Measurements from ENCODE around the gene MED25.

Gene MED25

DNA sequence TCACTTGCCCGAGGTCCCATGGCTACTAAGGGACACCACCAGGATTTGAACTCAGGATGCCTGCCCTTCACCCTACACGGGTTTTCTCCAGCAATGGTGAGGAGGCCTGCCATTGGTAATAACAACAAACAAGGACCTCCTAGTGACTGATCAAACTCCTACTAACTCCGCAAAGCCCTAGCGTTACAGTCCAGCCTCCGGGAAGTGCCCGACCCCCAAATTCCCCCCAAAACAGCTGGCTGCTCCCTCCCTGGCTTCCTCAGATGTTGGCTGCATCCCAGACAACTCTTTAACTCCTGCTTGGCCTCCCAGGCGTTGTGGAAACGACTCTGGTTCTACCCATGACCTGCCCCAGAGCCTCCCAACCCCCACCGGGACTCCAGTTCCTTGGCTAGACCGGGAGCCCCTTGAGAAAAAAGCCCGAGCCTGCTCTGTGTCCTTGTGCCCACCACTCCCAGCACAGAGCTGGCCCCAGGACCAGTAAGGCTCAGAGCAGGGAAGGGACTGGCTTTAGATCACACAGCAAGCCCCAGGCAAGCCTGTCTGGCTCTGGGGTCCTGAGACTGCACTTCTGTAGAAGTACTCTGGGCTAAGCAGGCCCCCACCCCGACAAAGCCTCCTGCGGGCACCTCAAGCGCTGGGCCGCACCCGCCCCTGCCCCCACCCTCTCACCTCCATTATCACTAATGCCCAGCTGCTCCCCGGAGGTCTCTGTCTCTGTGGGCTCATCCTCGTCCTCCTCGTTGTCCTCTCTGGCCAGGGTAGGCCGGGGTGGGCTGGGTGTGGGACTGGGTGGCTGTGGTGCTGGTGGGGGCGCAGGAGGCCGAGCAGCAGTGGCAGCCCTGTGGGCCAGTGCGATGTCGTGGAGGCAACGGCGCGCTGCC, 54.4 kb downstream of the MED25 start:
- no peak for DNase-seq (ENCODE audit: low read depth, low spot score)

DNA sequence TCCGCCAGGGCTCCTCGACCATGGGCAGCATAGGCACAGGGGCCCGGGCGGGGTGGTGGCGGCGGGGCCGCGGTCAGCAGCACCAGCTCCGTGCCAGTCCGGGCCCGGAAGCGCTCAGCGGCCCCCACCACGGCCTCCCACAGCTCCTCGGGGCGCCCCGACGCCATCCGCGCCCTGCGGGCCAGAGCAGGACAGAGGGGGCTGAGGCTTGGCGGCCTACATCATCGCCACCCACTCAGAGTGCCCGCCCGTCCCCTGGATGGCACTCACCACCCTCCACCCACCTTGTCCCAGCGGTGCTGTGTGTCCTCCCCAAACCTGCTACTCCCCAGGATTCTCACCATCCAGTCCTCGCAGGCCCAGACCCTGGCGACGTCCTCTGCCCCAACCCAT, 55.0 kb downstream of the MED25 start:
- DNase-seq (ENCODE audit: low read depth, low spot score), result no peak

DNA sequence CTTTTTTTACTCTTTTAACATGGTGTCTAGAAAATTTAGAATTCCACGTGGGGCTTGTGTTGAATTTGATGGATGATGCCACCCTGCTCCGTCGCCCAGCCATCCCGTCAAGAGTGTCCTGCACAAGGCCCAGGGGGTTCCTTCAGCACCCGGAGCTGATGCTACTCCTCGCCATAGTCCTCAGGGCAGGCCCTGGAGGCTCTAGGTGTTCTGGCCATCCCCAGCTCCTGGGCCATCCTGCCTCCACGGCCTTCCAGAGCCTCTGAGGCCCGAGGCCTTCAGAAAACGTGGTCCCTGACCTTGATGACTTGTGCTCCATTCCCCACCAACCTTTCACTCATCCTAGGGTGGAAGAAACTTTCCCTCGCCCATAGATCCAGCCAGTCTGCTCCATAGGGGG, 55.7 kb downstream of the MED25 start:
- DNase-seq (ENCODE audit: low read depth, low spot score), result no peak

DNA sequence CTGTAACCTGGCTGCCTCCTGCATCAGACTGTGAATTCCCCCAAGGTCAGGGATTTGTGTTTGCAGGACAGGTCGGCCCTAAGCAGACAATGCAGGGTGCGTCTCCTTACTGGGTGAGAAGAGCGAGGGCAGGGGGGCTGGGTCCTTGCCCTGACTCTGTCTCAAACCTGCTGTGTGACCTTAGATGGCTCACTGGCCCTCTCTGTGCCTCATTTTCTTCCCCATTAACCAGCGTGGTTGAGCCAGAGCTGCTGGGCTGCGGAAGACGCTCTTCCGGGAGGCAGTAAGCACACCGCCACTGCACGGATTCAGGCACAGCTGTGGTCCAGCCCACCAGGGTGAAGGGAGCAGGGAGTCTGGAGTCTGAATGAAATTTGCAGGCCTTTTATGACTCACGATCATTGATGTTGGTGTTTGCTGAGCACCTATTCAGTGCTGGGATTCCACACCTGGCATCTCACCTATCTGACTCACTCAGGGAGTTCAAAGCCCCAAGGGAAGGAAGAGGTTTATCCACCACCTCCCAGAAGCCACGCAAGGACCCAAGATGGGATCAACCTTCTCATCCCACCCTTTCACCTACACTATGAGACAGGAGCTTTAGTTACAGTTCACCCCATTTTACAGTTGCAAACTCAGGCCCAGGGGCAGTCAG, 56.5 kb downstream of the MED25 start:
- no peak for DNase-seq (ENCODE audit: low read depth, low spot score)

DNA sequence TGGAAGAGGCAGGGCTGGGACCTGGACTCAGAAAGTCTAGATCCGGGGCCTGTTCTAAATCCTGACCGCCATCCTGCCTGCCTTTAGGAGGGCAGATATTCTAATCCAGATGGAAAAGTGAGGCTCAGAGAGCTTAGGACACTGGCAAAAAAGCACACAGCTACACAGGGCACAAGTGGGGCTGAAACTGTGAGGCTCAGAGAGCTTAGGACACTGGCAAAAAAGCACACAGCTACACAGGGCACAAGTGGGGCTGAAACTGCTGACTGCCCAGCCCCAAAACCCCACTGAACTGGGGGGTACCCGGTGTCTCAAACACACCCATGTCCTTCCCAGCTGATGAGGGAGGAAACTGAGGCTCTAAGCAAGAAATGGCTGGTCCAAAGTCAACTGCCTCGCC, 57.1 kb downstream of the MED25 start:
- no peak for DNase-seq (ENCODE audit: low read depth, low spot score)

DNA sequence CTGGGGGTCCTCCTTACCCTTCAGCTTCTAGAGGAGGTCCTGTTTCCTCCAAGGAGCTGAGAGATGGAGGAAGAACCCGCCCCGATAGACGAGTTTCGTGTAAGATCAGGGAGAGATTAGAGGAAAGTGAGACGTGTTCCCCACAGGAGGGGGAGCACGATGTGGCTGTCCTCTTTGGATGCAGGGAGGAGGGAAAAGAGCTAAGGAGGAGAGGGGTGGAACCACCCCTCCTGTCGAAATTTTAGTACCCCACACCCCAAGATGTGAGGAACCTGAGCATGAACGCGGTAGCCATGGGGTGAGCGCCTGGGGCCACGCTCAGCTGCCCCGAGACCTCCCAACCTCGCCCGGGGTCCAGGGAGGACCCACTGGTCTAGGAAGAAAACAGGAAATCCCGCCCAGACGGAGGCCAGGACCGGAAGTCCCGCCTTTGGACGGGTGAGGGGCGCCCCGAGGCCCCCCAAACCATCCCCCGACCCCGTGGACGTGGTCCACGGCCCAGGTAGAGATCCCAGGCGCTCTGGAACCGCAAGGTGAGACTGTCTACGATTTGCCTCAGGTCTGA, 57.9 kb downstream of the MED25 start:
- peak; percentile 73 for DNase-seq (ENCODE audit: low read depth, low spot score)

DNA sequence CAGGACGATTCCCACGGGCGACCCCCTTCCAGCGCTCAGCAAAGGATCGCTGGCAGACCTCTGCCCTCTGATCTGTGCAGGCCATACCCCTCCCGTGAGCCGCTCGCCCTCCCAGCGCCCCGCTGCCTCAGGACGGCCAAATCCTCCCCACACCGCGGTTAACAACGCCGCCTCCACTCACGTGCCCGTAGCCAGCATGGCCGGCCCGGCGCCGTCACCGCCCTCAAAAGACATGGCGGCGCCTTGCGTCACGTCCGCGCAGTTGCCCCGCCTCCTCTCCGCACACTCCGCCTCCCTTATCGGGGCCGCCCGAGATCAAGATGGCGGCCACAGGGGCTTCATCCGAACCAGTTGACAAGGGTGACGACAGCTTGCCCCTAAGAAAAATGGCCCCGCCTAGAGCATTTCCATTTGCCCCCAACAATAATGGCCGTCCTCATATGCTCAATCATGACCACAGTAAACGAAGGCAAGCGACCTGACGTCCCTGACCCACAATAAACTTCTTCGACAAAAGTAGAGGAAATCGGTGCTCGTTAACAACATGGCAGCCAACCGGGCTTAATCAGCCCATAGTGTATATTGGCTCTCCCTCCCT, 58.4 kb downstream of the MED25 start:
- peak; percentile 99 for DNase-seq (ENCODE audit: low read depth, low spot score)

DNA sequence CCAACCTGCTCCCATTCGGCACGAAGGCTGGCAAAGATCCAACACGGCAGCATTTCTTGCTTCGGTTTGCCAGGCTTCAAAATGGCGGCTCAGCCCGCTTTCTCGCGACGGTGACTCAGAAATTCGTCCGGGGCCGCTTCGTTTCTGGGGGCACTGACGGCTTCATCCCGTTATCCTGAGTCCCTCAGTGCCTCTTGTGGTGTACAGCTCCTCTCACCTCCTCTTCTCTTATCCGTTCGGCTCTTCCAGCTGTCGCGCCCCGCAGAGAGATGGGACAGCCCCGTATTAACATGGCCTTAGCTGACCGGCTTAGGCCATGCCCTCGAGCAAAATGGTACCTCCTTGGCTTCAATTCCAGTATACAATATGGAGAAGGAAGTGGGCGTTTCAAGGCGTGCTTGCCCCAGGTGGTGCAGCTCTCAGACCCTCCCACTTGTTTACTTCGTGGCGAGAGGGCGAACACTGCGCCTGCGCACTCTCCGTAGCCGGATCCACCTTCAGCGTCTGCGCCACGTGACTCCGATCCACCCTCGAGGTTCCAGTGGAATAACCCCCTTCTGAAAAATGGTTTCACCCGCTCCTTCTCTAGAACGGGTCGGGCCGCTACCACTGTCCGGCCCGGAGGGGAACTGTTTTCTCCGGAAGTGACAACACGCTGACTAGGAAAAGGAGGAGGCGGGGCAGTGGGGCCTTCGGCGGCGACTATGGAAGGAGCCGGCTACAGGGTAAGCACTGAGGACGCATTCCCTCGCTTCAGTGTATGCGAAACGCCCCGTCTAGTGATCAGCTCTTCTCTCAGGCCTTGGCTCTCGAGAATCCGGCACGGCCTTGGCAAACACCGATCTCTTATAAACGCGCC, 59.2 kb downstream of the MED25 start, which contains the start of the genes AKT1S1 and TBC1D17:
AKT1S1 (minus strand) TSS at position 336 of the 859 bp plus-strand sequence. CDS start 4,060 bp downstream, outside the sequence.
TBC1D17 (plus strand) TSS at position 683 of the 859 bp plus-strand sequence; CDS start at position 705, 22 bp downstream.
- peak; percentile 100 for DNase-seq (ENCODE audit: low read depth, low spot score)

DNA sequence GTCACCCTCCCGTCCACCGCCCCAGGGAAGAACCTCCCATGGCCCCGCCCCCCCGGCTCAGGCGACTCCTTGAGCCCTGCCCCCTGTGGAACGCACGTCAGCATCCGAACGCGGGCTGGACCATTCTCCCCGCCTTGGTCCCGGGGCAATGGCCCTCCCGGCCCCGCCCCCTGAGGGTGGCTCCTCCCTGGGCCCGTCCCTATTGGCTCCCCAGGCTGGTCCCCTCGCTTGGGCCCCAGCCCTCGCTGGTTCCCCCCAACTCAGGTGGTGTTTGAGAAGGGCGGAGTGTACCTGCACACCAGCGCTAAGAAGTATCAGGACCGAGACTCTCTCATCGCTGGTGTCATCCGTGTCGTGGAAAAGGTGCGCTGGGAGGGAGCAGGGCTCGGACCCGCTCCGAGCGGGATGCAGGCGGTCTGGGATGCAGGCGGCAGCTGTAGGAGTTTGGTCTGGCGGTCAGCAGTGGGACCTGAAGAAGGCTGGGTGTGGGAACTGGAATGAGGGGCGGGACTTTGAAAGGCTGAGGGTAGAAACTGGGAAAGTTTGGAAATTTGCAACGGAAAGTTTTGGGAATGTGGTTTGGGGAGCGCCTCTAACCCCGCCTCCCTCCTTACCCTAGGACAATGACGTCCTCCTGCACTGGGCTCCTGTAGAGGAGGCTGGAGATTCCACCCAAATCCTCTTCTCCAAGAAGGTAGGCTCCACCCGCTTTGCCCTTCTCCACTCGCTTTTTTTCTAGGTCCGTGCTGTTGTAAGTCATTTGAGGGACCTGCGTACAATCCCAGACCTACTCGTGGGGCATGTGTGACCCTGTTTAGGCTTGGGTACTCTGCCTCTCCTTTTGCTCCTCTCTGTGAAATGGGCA, 60.0 kb downstream of the MED25 start:
- DNase-seq (ENCODE audit: low read depth, low spot score), result peak; percentile 99

DNA sequence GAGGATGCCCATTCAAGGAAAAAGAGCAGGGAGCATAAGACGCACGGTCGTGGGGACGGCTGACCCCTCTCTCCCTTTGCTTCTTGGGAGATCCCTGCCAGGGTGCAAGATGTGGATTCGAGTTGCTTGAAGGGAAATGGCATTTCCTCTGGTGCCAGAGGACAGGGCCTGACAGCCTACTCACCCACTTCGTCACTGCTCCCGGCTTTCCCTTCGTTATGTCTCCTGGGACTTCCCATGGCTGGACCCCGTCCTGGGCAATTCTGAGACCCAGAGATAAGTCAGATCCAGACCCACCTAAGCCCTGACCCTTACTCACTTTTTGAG, 60.6 kb downstream of the MED25 start:
- no peak for DNase-seq (ENCODE audit: low read depth, low spot score)

DNA sequence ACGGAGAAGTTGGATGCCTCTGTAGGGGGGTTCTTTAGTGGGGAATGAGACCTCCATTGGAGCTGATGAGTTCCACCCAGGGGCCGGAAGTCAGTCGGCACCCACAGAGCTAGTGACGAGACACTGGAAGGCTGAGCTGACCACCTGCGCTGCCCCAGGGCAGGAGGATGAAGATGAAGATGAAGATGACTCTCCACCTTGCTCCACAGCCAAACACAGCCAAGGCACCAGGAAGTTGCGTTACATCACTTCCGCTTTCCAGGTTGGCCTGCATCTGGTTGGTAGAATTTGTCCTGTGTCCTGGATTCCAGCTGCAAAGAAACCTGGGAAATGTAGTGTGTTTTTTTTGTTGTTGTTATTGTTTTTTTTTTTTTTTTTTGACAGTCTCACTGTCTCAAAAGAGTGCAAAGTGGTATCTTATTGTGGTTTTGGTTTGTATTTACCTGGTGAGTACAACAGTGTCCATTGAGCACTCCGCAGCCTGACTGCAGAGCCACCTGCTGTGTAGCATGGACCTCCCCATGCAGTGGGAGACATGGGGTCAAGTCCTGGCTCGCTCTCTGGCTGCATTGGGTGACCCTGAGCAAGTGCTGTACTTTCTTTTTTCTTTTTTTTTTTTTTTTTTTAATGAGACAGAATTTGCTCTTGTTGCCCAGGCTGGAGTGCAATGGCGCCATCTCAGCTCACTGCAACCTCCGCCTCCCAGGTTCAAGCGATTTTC, 61.3 kb downstream of the MED25 start:
- DNase-seq (ENCODE audit: low read depth, low spot score), result no peak

DNA sequence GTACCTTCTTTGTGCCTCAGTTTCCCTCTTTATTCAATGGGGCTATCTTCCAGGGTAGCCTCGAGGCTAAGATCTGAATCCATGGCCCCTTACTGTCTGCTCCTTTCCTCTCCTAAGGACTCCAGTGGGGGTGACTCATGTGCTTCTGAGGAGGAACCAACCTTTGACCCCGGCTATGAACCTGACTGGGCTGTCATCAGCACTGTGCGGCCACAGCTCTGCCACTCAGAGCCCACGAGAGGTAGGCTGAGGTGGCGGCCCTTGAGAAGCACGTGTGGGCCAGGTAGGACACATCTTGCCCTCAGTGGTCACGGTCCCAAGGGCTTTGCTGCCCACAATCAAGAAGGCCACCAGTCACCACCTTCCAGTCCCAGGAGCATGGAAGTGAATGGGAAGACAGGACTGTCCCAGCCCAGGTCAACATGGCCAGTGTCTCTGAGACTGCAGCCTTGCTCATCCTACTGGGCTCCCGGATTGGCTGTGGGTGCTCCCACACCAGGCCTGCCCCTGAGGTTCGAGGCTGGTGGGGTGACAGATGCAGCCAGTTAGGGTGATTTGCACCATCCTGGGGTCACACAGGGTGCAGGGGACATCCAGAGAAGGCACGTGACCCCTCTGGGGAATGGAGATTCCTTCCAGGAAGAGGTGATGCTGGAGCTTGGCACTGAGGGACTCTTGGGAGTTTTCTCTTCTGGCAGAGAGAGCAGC, 62.2 kb downstream of the MED25 start:
- no peak for DNase-seq (ENCODE audit: low read depth, low spot score)

DNA sequence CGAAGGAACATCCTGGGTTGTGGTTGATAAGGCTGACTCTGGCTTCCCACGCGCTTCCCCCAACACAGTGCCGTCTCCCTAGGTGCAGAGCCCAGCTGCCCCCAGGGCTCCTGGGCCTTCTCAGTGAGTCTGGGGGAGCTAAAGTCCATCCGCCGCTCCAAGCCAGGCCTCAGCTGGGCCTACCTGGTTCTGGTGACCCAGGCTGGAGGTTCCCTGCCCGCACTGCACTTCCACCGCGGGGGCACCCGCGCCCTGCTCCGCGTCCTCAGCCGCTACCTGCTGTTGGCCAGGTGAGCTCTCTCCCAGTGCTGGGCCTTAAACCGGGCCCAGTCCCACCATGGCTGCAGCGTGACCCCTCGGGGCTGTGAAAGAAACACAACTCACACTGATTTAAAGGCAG, 63.1 kb downstream of the MED25 start:
- DNase-seq (ENCODE audit: low read depth, low spot score), result no peak

DNA sequence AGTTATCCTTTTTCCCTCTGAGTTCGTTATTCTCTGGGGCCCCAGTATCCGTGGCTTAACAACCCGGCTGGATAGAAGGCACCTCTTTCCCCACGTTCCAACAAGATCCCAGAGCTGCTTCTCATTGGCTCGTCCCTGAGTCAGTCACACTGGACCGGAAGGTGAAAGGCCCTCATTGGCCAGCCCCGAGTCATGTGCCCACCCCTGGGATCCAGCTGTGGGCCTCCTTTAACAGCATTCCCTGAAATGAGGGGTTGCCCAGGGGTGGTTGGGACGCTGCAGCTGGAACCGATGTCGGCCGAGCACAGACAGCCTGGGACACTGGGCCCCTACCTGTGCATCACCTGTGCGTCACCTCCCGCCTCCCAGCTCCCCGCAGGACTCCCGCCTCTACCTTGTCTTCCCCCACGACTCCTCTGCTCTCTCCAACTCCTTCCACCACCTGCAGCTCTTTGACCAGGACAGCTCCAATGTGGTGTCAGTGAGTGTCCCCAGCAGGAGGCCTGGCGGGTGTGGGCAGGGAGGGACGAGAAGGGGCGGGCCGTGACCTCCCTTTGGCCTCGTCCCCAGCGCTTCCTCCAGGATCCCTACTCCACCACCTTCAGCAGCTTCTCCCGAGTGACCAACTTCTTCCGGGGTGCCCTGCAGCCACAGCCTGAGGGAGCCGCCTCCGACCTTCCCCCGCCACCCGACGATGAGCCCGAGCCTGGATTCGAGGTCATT, 63.7 kb downstream of the MED25 start:
- no peak for DNase-seq (ENCODE audit: low read depth, low spot score)

DNA sequence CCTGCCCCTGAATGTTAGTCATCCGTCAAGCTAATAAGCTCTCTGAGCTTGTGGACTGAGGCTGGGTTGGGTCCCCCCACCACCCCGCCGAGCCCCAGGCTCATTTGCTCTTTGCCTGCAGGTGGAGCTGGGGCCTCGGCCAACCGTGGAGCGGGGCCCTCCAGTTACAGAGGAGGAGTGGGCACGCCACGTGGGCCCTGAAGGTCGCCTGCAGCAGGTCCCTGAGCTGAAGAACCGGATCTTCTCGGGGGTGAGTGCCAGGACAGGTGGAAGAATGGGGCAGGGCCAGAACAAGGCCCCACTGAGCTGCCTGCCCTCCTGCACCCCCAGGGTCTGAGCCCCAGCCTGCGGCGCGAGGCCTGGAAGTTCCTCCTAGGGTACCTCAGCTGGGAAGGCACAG, 64.6 kb downstream of the MED25 start:
- DNase-seq (ENCODE audit: low read depth, low spot score), result no peak

DNA sequence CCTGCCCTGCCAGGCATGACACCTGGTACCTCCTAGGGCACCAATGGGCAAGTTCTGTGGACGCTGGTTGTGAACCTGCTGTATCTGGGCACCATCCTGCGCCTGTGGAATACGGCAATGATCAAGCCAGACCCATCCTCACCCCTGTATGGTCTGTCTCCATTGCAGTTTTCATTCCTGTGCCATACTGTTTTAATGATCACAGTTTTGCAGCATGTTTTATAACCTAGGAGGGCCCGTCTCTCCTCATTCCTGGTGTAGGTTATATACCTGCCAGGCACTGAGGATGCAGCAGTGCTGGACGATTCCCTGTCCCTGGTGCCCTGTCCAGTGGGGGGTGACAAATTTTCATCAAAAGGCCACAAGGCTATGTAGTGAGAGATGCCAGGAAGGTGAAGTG, 65.0 kb downstream of the MED25 start:
- no peak for DNase-seq (ENCODE audit: low read depth, low spot score)

DNA sequence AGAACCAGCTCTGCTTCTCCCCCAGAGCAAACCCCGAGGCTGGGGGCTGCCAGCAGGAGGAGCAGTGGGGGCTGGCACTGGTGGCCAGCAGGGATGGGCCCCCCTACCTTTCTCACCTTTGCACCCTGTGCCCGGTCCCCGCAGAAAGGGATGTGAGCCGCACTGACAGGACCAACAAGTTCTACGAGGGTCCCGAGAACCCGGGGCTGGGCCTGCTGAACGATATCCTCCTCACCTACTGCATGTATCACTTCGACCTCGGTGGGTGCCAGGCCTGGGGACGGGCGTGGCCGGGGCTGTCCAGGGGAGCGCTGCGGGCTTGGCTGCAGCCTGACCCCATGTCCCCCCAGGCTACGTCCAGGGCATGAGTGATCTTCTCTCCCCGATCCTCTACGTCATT, 66.0 kb downstream of the MED25 start:
- no peak for DNase-seq (ENCODE audit: low read depth, low spot score)

DNA sequence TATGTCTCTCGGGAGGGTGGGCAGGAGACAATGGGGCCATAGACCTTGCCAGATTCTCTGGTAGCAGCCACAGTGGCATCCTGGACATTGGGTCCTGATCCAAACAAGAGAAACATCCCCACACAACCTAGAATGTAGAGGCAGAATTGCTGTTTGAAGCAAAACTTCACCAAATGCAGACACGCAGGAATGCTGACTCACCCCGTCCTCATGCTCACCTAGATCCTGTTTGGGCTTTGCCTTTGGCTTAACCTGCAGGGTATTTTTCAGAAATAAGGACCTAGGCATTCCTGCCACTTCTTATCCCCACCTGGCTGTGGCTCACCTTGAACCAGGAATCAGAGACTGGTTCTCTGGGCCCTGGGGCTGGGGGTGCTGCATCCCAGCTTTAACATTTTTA, 66.7 kb downstream of the MED25 start:
- no peak for DNase-seq (ENCODE audit: low read depth, low spot score)

Measured in astrocyte of the hippocampus (primary cell).